ENCODE measurements around the gene UQCRC2.

- TF ChIP-seq, protein P1, sequence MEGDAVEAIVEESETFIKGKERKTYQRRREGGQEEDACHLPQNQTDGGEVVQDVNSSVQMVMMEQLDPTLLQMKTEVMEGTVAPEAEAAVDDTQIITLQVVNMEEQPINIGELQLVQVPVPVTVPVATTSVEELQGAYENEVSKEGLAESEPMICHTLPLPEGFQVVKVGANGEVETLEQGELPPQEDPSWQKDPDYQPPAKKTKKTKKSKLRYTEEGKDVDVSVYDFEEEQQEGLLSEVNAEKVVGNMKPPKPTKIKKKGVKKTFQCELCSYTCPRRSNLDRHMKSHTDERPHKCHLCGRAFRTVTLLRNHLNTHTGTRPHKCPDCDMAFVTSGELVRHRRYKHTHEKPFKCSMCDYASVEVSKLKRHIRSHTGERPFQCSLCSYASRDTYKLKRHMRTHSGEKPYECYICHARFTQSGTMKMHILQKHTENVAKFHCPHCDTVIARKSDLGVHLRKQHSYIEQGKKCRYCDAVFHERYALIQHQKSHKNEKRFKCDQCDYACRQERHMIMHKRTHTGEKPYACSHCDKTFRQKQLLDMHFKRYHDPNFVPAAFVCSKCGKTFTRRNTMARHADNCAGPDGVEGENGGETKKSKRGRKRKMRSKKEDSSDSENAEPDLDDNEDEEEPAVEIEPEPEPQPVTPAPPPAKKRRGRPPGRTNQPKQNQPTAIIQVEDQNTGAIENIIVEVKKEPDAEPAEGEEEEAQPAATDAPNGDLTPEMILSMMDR (IDR thresholded peaks at IDR 0.05), result no peak
- TF ChIP-seq POLR2A (IDR thresholded peaks at IDR 0.05), result no peak
Measured at GRCh38 chr16:21937336-21937829, 15.8 kb upstream of the UQCRC2 start.

All from transverse colon (tissue), 3 donors.